ENCODE data around the gene VEGFB.

- no peak for TF ChIP-seq CBX8 (IDR thresholded peaks at IDR 0.05; ENCODE audit: borderline replicate concordance, low read depth, low read length)
- no peak for TF ChIP-seq BCL11A (IDR thresholded peaks at IDR 0.05; ENCODE audit: low read depth in 2 of 2, low read length in 2 of 2)
- TF ChIP-seq CTCF (IDR thresholded peaks at IDR 0.05; ENCODE audit: control extremely low read depth in 1 of 3, insufficient read depth in 1 of 3, low read depth in 1 of 3, low read length in 3 of 3): no peak
These were observed 3.4 kb upstream of the VEGFB start for GRCh38 chr11:64230985-64231365.

Data from H1 (cell line).